Osteoblast (primary cell): ENCODE results near the gene MBD1. TPM values are rescaled to one million over a fixed set of nuclear protein-coding genes. Genes with fewer than 3 reads are reported as not detected.
"Not testable (repeated sequence)": the region's sequence is repeated elsewhere in the genome, so short reads cannot be mapped to it uniquely, and the experiment has no call there.

ENCODE experiments used
- DNase-seq: peaks from one replicate; pipeline ENCODE4 v3.0.0; 2011; ENCODE audit warnings: low spot score, mixed read lengths; ENCODE audit not compliant: insufficient read length; ENCODE audit errors: missing footprints
- H2AFZ ChIP-seq: 2 replicates; pipeline ENCODE4 v1.6.0; 2011; ENCODE audit warnings: mild to moderate bottlenecking, low read length
- H3K27ac ChIP-seq: 2 replicates; pipeline ENCODE4 v1.5.1; 2011; ENCODE audit warnings: mild to moderate bottlenecking, low read depth, low read length, moderate library complexity
- H3K27me3 ChIP-seq: 2 replicates; pipeline ENCODE4 v1.6.0; 2012; ENCODE audit warnings: mild to moderate bottlenecking, control low read depth, inconsistent platforms, low read length, moderate library complexity; ENCODE audit not compliant: insufficient read depth
- H3K36me3 ChIP-seq: 2 replicates; pipeline ENCODE4 v1.5.1; 2011; ENCODE audit warnings: mild to moderate bottlenecking, low read length, control low read depth, moderate library complexity; ENCODE audit not compliant: insufficient read depth
- H3K4me1 ChIP-seq: 2 replicates; pipeline ENCODE4 v1.5.1; 2011; ENCODE audit warnings: mild to moderate bottlenecking, low read length, control low read depth, moderate library complexity; ENCODE audit not compliant: insufficient read depth
- H3K4me2 ChIP-seq: 2 replicates; pipeline ENCODE4 v1.6.0; 2011; ENCODE audit warnings: mild to moderate bottlenecking, low read length; ENCODE audit not compliant: insufficient read depth
- H3K4me3 ChIP-seq: fragments of 200-600 bp; sonication (generic); 3 replicates; pipeline ENCODE4 v1.5.1; 2012; ENCODE audit warnings: mild to moderate bottlenecking, low read length, inconsistent platforms; ENCODE audit not compliant: insufficient read depth
- H3K79me2 ChIP-seq: 2 replicates; pipeline ENCODE4 v1.6.0; 2012; ENCODE audit warnings: mild to moderate bottlenecking, low read length, control low read depth, inconsistent platforms; ENCODE audit not compliant: insufficient read depth
- H3K9me3 ChIP-seq: 2 replicates; pipeline ENCODE4 v1.5.1; 2011; ENCODE audit warnings: low read depth, low read length, control low read depth
- H4K20me1 ChIP-seq: 2 replicates; pipeline ENCODE4 v1.6.0; 2012; ENCODE audit warnings: mild to moderate bottlenecking, low read length, control low read depth; ENCODE audit not compliant: insufficient read depth
- CTCF ChIP-seq: IDR thresholded peaks from 2 replicates; pipeline ENCODE4 v1.5.1; 2011; ENCODE audit warnings: mild to moderate bottlenecking, low read depth, low read length, moderate library complexity; ENCODE audit errors: extremely low read depth
- total RNA-seq: library from RNA; depleted of rRNA; stranded (reverse); fragments of >200 nt; gene quantifications from 2 replicates; pipeline ENCODE4 v1.2.3, GENCODE V29; 2012

MBD1 gene
- total RNA-seq, 1 donor: 71.3 TPM

- no peak for DNase-seq
- Histone ChIP-seq H3K4me3 (no peak overlapping the region), H3K4me1 (no peaks in the 10 kb centered on the region), H4K20me1 (no peaks in the 10 kb centered on the region), H3K27me3 (no peaks in the 10 kb centered on the region), H3K4me2 (no peak overlapping the region), H3K79me2 (no peaks in the 10 kb centered on the region), H3K9me3 (no peaks in the 10 kb centered on the region), H3K27ac (no peak overlapping the region), H2AFZ (no peak overlapping the region), H3K36me3 (no peaks in the 10 kb centered on the region)
- TF ChIP-seq CTCF: no peak
Measured at GRCh38 chr18:50247561-50247960, 33.8 kb downstream of the MBD1 start.

GRCh38 chr18:50241768-50242167 is 39.6 kb downstream of the MBD1 start:
- H3K4me2 ChIP-seq, H3K4me1 ChIP-seq, H2AFZ ChIP-seq, H3K27me3 ChIP-seq, H4K20me1 ChIP-seq, H3K27ac ChIP-seq, H3K36me3 ChIP-seq, H3K9me3 ChIP-seq, DNase-seq, H3K79me2 ChIP-seq, H3K4me3 ChIP-seq: not testable (repeated sequence)

- no peak overlapping the region for H3K4me2 ChIP-seq
- H3K27me3 ChIP-seq: no peaks in the 10 kb centered on the region
- no peak overlapping the region for H3K4me3 ChIP-seq
- H3K9me3 ChIP-seq: no peaks in the 10 kb centered on the region
- H2AFZ ChIP-seq: no peak overlapping the region
- no peaks in the 10 kb centered on the region for H3K79me2 ChIP-seq
- H4K20me1 ChIP-seq: no peaks in the 10 kb centered on the region
- H3K36me3 ChIP-seq: no peaks in the 10 kb centered on the region
- no peak for DNase-seq
- H3K4me1 ChIP-seq: no peaks in the 10 kb centered on the region
- TF ChIP-seq CTCF: no peak
- H3K27ac ChIP-seq: no peak overlapping the region
Measured at GRCh38 chr18:50240080-50240563, 41.2 kb downstream of the MBD1 start.

GRCh38 chr18:50232419-50232818 is 48.9 kb downstream of the MBD1 start:
- Histone ChIP-seq H3K9me3 (no peaks in the 10 kb centered on the region), H3K4me3 (no peak overlapping the region), H2AFZ (no peak overlapping the region), H3K79me2 (no peaks in the 10 kb centered on the region), H3K27ac (no peak overlapping the region), H3K36me3 (no peaks in the 10 kb centered on the region), H3K4me1 (no peaks in the 10 kb centered on the region), H3K27me3 (no peaks in the 10 kb centered on the region), H3K4me2 (no peak overlapping the region), H4K20me1 (no peaks in the 10 kb centered on the region)
- TF ChIP-seq CTCF: no peak
- no peak for DNase-seq
